HG02885 (cell line): ENCODE data around the gene PCDHGA6.
"Not testable (repeated sequence)": the region's sequence is repeated elsewhere in the genome, so short reads cannot be mapped to it uniquely, and the experiment has no call there.

Experiments
- ATAC-seq: cut with Tn5 transposase; IDR thresholded peaks from one replicate; pipeline ENCODE4 v1.9.1; 2021; ENCODE audit warnings: mild to moderate bottlenecking; ENCODE audit not compliant: unreplicated experiment, poor library complexity

PCDHGA6 gene

GRCh38 chr5:141389153-141390042, 15.7 kb downstream of the PCDHGA6 start:
- ATAC-seq, result no peak

- ATAC-seq, result no peak
Observed at GRCh38 chr5:141392429-141393198, 18.9 kb downstream of the PCDHGA6 start, which contains the start of gene PCDHGA8. PCDHGA8 (plus strand) TSS chr5:141392633; CDS start chr5:141392814, 181 bp downstream.

GRCh38 chr5:141393267-141393666, 19.6 kb downstream of the PCDHGA6 start:
- ATAC-seq, result no peak

GRCh38 chr5:141394401-141395187, 20.9 kb downstream of the PCDHGA6 start:
- not testable (repeated sequence) for ATAC-seq

GRCh38 chr5:141397756-141398551, 24.3 kb downstream of the PCDHGA6 start, which contains the start of gene PCDHGB5:
PCDHGB5 (plus strand) TSS chr5:141397947; CDS start chr5:141398128, 181 bp downstream.
- ATAC-seq, result peak; percentile 100

- no peak for ATAC-seq
Observed at GRCh38 chr5:141398608-141399007, 24.9 kb downstream of the PCDHGA6 start.

GRCh38 chr5:141399555-141400258, 26.0 kb downstream of the PCDHGA6 start:
- no peak for ATAC-seq

GRCh38 chr5:141402553-141403243, 29.0 kb downstream of the PCDHGA6 start, which contains the start of gene PCDHGA9:
PCDHGA9 (plus strand) TSS chr5:141402778; CDS start chr5:141402953, 175 bp downstream.
- ATAC-seq, result no peak

- ATAC-seq, result no peak
Observed at GRCh38 chr5:141403387-141403786, 29.7 kb downstream of the PCDHGA6 start.

- peak; percentile 77 for ATAC-seq
Observed at GRCh38 chr5:141407790-141408505, 34.3 kb downstream of the PCDHGA6 start, which contains the start of gene PCDHGB6. PCDHGB6 (plus strand) TSS chr5:141408021; CDS start chr5:141408203, 182 bp downstream.

- no peak for ATAC-seq
Observed at GRCh38 chr5:141409598-141410306, 36.1 kb downstream of the PCDHGA6 start.

- ATAC-seq, result no peak
Observed at GRCh38 chr5:141411575-141411974, 37.9 kb downstream of the PCDHGA6 start.

- ATAC-seq, result peak; percentile 65
Observed at GRCh38 chr5:141412854-141413539, 39.3 kb downstream of the PCDHGA6 start, which contains the start of gene PCDHGA10. PCDHGA10 (plus strand) TSS chr5:141412987; CDS start chr5:141413176, 189 bp downstream.

GRCh38 chr5:141413540-141414069, 39.9 kb downstream of the PCDHGA6 start:
- no peak for ATAC-seq

- ATAC-seq, result not testable (repeated sequence)
Observed at GRCh38 chr5:141414548-141415274, 41.0 kb downstream of the PCDHGA6 start.
